Sigmoid colon (tissue), 4 donors: ENCODE data around the gene IL1RAPL2.

ENCODE experiments used
- CTCF ChIP-seq, 4 experiments: fragments of 450-650 bp in 3 of 4; fragments of 200-600 bp in 1 of 4; IDR thresholded peaks; one replicate each; pipeline ENCODE4 v1.5.1; 2016 to 2019; ENCODE audit warnings: antibody characterized with exemption in 4 of 4, mild to moderate bottlenecking in 3 of 4, moderate library complexity in 2 of 4
- EP300 ChIP-seq, 4 donors: sonication (generic); formaldehyde crosslinking; IDR thresholded peaks; one replicate each; pipeline ENCODE4 v1.6.1; 2017; ENCODE audit warnings: antibody characterized with exemption in 4 of 4
- POLR2A ChIP-seq, 2 donors: fragments of 450-650 bp; IDR thresholded peaks; one replicate each; pipeline ENCODE4 v1.6.1; 2016; ENCODE audit warnings: antibody characterized with exemption in 2 of 2, mild to moderate bottlenecking in 2 of 2, moderate library complexity in 2 of 2

GRCh38 chrX:104564335-104564734 lies 1.7 kb upstream of the IL1RAPL2 start:
- no peak for TF ChIP-seq CTCF (IDR thresholded peaks at IDR 0.05)
- TF ChIP-seq POLR2A (IDR thresholded peaks at IDR 0.05): no peak
- no peak for TF ChIP-seq EP300 (IDR thresholded peaks at IDR 0.05)
